GM21447 (cell line): ENCODE data around the gene POC1A.
"Not testable (repeated sequence)": the region's sequence is repeated elsewhere in the genome, so short reads cannot be mapped to it uniquely, and the experiment has no call there.

Experiments used
- ATAC-seq: cut with Tn5 transposase; IDR thresholded peaks from one replicate; pipeline ENCODE4 v1.9.1; 2021; ENCODE audit not compliant: unreplicated experiment

POC1A gene

GRCh38 chr3:52036222-52036694 lies 118.0 kb downstream of the POC1A start:
- peak; percentile 81 for ATAC-seq

DNA sequence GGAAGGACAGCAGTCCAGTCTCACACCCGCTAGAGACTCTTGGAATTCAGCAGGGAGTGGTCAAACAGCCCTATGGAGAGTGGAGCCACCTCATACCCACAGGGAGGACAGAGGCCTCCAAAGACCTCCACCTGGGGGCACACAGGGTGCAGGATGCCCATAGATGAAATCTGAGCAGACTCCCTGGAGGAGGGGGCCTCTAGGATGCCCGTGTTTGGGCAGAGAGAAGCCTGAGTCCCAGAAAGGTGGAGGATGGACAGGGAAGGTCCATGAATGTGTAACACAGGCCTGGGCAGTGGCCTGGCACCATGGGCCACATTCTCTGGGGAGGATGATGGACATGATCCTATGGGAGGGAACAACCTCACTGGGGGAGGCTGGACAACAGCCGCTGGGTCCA lies 119.6 kb downstream of the POC1A start:
- ATAC-seq = no peak

DNA sequence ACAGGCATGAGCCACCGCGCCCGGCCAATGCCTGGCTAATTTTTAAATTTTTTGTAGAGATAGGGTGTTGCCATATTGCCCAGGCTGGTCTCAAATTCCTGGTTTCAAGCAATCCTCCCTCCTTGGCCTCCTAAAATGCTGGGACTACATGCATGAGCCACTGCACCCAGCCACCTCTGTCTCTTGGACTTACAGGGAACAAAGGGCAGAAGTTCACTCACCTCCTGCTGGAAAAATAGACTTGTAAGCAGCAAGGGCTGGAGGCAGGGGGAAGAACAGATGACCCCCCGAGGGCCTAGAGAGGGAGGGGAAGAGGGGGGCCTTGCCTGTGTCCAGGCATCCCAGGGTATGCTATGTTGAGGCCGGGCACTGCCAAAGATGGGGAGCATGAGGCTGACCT lies 120.0 kb downstream of the POC1A start:
- no peak for ATAC-seq

- not testable (repeated sequence) for ATAC-seq
Observed at GRCh38 chr3:52033748-52034147, 120.5 kb downstream of the POC1A start.

- ATAC-seq = no peak
Observed at GRCh38 chr3:52032702-52033408, 121.4 kb downstream of the POC1A start.

DNA sequence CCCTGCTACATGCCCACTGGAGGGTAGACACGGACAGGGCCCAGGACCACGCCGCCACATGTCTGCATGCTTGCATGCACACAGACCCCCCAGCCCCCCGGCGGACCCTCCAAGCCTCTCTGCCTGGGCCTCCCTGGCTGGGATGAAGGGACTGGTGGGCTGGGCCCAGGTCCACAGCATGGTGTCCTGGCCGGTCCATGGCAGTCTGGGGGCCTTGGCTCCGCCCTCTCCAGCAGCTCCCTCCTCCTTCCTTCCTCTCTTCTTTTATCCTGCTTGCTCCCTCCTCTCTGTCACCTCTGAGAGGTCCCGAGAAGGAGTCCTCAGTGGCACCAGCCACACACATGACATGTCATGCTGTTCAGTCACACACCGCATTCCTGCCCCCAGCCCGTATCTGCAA lies 122.3 kb downstream of the POC1A start:
- ATAC-seq = no peak

- ATAC-seq = no peak
Observed at GRCh38 chr3:52030714-52031310, 123.4 kb downstream of the POC1A start.

GRCh38 chr3:52029535-52029934 lies 124.7 kb downstream of the POC1A start:
- ATAC-seq = no peak

- ATAC-seq = no peak
Observed at GRCh38 chr3:52029053-52029452, 125.2 kb downstream of the POC1A start.

DNA sequence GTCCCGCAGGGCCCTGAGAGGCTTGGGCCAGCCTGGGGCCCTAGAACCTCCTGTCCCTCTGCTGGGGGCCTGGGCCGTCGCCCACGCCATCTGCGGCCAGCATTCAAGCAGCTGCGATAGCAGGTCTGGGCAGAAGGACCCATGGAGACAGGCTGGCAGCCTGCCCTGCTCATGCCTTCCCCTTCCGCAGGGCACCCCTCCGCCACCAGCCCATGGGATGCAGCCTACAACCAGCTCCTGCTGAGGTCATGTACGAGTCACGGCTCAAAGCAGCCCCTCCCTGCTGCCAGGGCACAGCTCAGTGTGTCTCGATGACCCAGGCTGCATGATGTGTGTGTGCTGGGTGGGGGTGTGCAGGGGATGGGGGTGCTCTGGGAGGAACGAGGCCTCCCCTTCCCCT lies 125.7 kb downstream of the POC1A start:
- no peak for ATAC-seq

GRCh38 chr3:52026041-52026440 lies 128.2 kb downstream of the POC1A start:
- no peak for ATAC-seq

GRCh38 chr3:52025453-52025852 lies 128.8 kb downstream of the POC1A start:
- ATAC-seq = no peak
